ENCODE data around the gene GNB3. TPM values are rescaled to one million over a fixed set of nuclear protein-coding genes. Genes with fewer than 3 reads are reported as not detected.

The GNB3 gene
- total RNA-seq, 1 donor from 2014 or later: 0.39 TPM

- intact Hi-C loops (cut with micrococcal nuclease): no loop called here
These were observed 5.9 kb upstream of the GNB3 start for GRCh38 chr12:6834873-6835272.

- intact Hi-C loops (cut with micrococcal nuclease): no loop called here
These were observed 3.9 kb upstream of the GNB3 start for GRCh38 chr12:6836851-6837250.

- intact Hi-C loops (cut with micrococcal nuclease): no loop called here
These were observed 3.2 kb upstream of the GNB3 start for GRCh38 chr12:6837370-6838060.

- intact Hi-C loops (cut with micrococcal nuclease): no loop called here
These were observed 1.9 kb upstream of the GNB3 start for GRCh38 chr12:6838854-6839253.

- intact Hi-C loops (cut with micrococcal nuclease): no loop called here
These were observed 1.1 kb upstream of the GNB3 start for GRCh38 chr12:6839482-6840201.

- intact Hi-C loops (cut with micrococcal nuclease): no loop called here
These were observed 395 bp upstream of the GNB3 start for GRCh38 chr12:6840330-6840729.

- intact Hi-C loops (cut with micrococcal nuclease): no loop called here
These were observed 1.4 kb downstream of the GNB3 start for GRCh38 chr12:6842075-6842474.

GRCh38 chr12:6843118-6843902 is 2.6 kb downstream of the GNB3 start:
- intact Hi-C loops (cut with micrococcal nuclease): no loop called here

GRCh38 chr12:6845395-6845794 is 4.7 kb downstream of the GNB3 start:
- intact Hi-C loops (cut with micrococcal nuclease): no loop called here

- intact Hi-C loops (cut with micrococcal nuclease): no loop called here
These were observed 5.7 kb downstream of the GNB3 start for GRCh38 chr12:6846316-6846869.

GRCh38 chr12:6847676-6848075 is 7.0 kb downstream of the GNB3 start:
- intact Hi-C loops (cut with micrococcal nuclease): no loop called here

GRCh38 chr12:6849427-6849826 is 8.7 kb downstream of the GNB3 start:
- intact Hi-C loops (cut with micrococcal nuclease): no loop called here

- intact Hi-C loops (cut with micrococcal nuclease): loop anchor here (5.0 kb wide), 2 partner anchors 283 to 358 kb away; partner anchors contain the start of genes MRPL51, NCAPD2 and NOP2
These were observed 9.3 kb downstream of the GNB3 start for GRCh38 chr12:6849976-6850560.

- intact Hi-C loops (cut with micrococcal nuclease): loop anchor here (1.0 to 5.0 kb wide), 3 partner anchors 97 to 358 kb away; partner anchors contain the start of genes MLF2, MRPL51, NCAPD2 and NOP2
These were observed 10.0 kb downstream of the GNB3 start for GRCh38 chr12:6850796-6851152.

- intact Hi-C loops (cut with micrococcal nuclease): loop anchor here (1.0 to 5.0 kb wide), 3 partner anchors 98 to 359 kb away; partner anchors contain the start of genes MLF2, MRPL51, NCAPD2 and NOP2
These were observed 10.6 kb downstream of the GNB3 start, which contains the start of gene CDCA3 for GRCh38 chr12:6851153-6851920. CDCA3 (minus strand) TSS chr12:6851286; CDS start chr12:6850952, 334 bp downstream.

GRCh38 chr12:6851921-6852650 is 11.4 kb downstream of the GNB3 start, which contains the start of gene USP5:
USP5 (plus strand) TSS chr12:6852150; CDS start chr12:6852180, 30 bp downstream.
- intact Hi-C loops (cut with micrococcal nuclease): loop anchor here (1.0 to 5.0 kb wide), 15 partner anchors 15 to 360 kb away; partner anchors contain the start of genes CHD4, COPS7A, EMG1 and GAPDH

- intact Hi-C loops (cut with micrococcal nuclease): loop anchor here (1.0 to 5.0 kb wide), 14 partner anchors 14 to 361 kb away; partner anchors contain the start of genes CHD4, COPS7A, EMG1 and GAPDH
These were observed 12.1 kb downstream of the GNB3 start for GRCh38 chr12:6852651-6853354.

GRCh38 chr12:6853626-6854025 is 12.9 kb downstream of the GNB3 start:
- intact Hi-C loops (cut with micrococcal nuclease): loop anchor here (5.0 kb wide), 2 partner anchors 286 to 361 kb away; partner anchors contain the start of genes MRPL51, NCAPD2 and NOP2
